Measurements from ENCODE around the gene RAPGEF4. TPM values are rescaled to one million over a fixed set of nuclear protein-coding genes. Genes with fewer than 3 reads are reported as not detected.

RAPGEF4 gene
- 0.28 and 2.7 TPM in 2 replicates for total RNA-seq

DNA sequence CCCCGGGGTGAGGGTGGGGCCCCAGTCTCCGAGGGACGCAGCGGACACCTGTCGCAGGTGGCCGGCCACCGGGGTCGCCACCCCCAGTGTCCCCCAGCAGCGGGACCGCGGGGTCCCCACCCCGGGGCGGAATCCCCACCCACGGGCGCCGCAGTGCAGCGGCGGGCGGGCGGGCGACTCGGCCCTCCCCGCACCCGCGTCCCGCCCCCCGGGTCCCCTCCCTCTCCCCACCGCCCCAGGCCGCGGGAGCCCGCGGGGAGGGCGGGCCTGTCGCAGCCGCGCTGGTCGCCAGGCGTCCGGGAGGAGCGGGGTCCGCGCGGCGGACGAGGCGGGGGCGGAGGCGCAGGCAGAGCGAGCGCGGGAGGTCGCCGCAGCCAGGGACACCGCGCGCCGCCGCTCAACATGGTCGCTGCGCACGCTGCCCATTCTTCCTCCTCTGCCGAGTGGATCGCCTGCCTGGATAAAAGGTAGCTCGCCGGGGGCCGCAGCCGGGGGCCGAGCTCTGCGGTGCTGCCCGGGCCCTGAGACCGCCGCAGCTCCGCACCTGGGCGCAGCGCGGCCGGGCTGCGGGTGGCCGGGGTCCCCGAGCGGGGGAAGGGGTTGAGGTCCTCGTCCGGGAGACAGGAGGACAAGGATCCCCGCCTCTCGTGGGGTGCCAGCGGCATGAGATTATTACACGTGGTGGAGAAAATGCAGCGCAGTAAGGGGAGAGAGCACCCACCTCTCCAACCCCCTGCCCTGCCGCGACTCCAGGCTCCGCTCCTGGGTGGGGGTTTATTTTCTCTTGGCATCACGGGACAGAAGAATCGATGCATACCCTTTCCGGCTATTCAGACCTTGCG lies at the start of gene RAPGEF4:
Gene RAPGEF4, plus strand, starts transcription at position 264 of the 842 bp plus-strand sequence. Its CDS starts 139 bp downstream, at position 403.

DNA sequence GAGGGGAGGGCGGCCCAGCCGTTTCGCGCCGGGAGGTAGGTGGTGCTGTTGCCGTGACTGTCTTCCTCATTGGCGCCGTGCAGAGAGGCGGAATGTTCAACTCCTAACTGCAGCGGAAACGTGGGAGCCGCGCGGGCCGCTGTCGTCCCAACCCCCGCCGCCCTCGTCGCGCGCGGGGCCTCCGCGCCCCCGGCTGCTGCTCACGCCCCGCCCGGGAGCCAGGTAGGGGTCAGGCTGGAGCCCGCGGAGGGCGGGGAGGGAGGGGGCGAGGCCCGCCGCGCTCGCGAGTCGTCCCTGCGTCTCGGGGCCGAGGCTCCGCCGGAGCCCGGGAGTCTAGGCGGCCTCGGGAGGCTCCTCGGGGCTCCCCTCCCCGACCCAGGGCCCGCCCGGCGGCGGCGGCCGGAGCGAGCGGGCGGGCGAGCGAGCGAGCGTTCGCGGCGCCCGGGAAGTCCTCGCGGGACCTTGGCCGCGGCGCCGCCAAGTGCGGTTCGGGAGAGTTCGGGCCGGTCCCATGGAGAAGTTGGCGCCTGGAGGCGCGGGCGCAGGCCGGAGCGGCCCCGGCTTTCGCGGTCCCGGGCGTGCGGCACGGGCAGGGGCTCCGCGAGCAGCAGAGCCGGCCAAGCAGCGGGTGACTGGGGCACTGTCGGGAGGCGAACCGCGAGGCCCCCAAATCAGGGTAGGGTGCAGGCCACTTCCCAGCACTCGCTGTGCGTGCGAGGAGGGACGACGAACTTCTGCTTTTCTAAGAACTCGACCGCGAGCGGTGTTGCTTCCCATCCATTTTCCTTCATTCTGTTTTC lies 340.3 kb downstream of the RAPGEF4 start, which contains the start of gene MAP3K20:
Gene MAP3K20, plus strand, starts transcription at position 66 of the 800 bp plus-strand sequence. CDS start 15,186 bp downstream, outside the sequence.

Other genes with a start within 250 kb of the RAPGEF4 start
- 19.3 and 30.0 TPM in 2 replicates for gene PDK1, start 179.8 kb upstream of the RAPGEF4 start, total RNA-seq

Measured in smooth muscle cell of the umbilical artery (primary cell).